ENCODE results near the gene REEP3.

REEP3 gene

DNA sequence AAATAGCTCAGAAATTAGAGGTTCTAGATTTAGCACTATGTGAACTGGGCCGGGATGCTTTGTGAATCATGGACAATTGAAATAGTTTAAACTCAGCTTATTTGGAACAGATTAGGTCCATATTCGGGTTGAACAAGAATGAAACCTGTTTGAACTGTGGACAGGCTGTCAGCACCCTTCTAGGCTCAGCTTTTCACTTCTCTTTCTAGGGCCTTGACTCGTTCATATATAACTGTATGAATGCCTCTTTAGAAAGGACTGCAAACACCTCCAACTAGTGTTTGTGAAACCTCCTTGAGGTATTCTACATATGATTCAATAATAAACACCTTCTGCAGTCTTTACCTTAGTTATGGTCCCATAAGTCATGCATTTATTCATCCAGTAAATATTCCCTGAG, 115.6 kb downstream of the REEP3 start:
- no peak overlapping the region for H3K4me3 ChIP-seq (ENCODE audit: low read depth, low read length)
- H3K27ac ChIP-seq (ENCODE audit: extremely low read depth, low read depth, low read length), result no peak overlapping the region
- ChIA-PET POLR2A (interaction anchor here (0.5 kb wide), 1 partner anchor 127 kb away, joined by 4 read pairs; no protein-coding TSS in a partner anchor), CTCF (interaction anchor here (0.8 to 1.2 kb wide), 2 partner anchors 35 to 83 kb away, joined by 3 to 4 read pairs; no protein-coding TSS in a partner anchor)
- H3K9me3 ChIP-seq (ENCODE audit: control insufficient read depth, insufficient read depth, low read depth, low read length), result no peaks in the 10 kb centered on the region
- H3K4me1 ChIP-seq (ENCODE audit: control insufficient read depth, insufficient read depth, low read length), result no peaks in the 10 kb centered on the region
- H3K36me3 ChIP-seq (ENCODE audit: control insufficient read depth in 2 of 2, insufficient read depth in 1 of 2, low read length in 2 of 2), result no peaks in the 10 kb centered on the region
- TF ChIP-seq, protein P1, sequence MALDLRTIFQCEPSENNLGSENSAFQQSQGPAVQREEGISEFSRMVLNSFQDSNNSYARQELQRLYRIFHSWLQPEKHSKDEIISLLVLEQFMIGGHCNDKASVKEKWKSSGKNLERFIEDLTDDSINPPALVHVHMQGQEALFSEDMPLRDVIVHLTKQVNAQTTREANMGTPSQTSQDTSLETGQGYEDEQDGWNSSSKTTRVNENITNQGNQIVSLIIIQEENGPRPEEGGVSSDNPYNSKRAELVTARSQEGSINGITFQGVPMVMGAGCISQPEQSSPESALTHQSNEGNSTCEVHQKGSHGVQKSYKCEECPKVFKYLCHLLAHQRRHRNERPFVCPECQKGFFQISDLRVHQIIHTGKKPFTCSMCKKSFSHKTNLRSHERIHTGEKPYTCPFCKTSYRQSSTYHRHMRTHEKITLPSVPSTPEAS (tag by site-specific recombination; IDR thresholded peaks at IDR 0.05), result no peak
- TF ChIP-seq, protein P2, sequence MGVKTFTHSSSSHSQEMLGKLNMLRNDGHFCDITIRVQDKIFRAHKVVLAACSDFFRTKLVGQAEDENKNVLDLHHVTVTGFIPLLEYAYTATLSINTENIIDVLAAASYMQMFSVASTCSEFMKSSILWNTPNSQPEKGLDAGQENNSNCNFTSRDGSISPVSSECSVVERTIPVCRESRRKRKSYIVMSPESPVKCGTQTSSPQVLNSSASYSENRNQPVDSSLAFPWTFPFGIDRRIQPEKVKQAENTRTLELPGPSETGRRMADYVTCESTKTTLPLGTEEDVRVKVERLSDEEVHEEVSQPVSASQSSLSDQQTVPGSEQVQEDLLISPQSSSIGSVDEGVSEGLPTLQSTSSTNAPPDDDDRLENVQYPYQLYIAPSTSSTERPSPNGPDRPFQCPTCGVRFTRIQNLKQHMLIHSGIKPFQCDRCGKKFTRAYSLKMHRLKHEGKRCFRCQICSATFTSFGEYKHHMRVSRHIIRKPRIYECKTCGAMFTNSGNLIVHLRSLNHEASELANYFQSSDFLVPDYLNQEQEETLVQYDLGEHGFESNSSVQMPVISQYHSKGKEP (tag by site-specific recombination; IDR thresholded peaks at IDR 0.05), result no peak
- no peak for TF ChIP-seq ZNF391 (tag by site-specific recombination; IDR thresholded peaks at IDR 0.05; ENCODE audit: borderline replicate concordance, low read depth)
- TF ChIP-seq, protein P3, sequence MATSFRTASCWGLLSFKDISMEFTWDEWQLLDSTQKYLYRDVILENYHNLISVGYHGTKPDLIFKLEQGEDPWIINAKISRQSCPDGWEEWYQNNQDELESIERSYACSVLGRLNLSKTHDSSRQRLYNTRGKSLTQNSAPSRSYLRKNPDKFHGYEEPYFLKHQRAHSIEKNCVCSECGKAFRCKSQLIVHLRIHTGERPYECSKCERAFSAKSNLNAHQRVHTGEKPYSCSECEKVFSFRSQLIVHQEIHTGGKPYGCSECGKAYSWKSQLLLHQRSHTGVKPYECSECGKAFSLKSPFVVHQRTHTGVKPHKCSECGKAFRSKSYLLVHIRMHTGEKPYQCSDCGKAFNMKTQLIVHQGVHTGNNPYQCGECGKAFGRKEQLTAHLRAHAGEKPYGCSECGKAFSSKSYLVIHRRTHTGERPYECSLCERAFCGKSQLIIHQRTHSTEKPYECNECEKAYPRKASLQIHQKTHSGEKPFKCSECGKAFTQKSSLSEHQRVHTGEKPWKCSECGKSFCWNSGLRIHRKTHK (tag by site-specific recombination; IDR thresholded peaks at IDR 0.05), result no peak
- TF ChIP-seq, protein P4, sequence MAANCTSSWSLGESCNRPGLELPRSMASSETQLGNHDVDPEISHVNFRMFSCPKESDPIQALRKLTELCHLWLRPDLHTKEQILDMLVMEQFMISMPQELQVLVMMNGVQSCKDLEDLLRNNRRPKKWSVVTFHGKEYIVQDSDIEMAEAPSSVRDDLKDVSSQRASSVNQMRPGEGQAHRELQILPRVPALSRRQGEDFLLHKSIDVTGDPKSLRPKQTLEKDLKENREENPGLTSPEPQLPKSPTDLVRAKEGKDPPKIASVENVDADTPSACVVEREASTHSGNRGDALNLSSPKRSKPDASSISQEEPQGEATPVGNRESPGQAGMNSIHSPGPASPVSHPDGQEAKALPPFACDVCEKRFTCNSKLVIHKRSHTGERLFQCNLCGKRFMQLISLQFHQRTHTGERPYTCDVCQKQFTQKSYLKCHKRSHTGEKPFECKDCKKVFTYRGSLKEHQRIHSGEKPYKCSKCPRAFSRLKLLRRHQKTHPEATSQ (tag by site-specific recombination; IDR thresholded peaks at IDR 0.05), result no peak
- no peak for TF ChIP-seq ZNF548 (tag by site-specific recombination; IDR thresholded peaks at IDR 0.05)
- no peak for TF ChIP-seq WT1 (tag by site-specific recombination; IDR thresholded peaks at IDR 0.05)
- no peak for TF ChIP-seq ZNF561 (tag by site-specific recombination; IDR thresholded peaks at IDR 0.05; ENCODE audit: borderline replicate concordance)

DNA sequence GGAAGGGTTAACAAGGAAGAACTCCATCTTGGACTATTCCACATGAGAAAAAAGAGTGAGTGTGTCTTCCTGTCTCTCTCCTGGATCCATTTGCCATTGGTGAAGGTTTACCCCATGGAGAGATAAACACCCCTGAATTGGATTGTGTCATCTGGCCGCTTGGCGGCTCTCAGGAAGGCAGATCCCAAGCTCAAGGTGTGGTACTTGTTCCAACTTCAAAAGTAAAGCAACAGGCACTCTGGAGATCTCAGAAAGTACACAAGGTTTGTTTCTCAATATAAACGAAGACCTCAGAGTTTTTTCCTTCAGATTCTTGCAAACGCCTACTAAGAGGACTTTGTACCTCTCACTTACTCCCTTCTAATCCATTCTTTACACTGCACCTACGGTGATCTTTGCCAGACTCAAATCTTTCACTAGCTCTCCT, 116.7 kb downstream of the REEP3 start:
- no peak overlapping the region for H3K4me3 ChIP-seq (ENCODE audit: low read depth, low read length)
- TF ChIP-seq MZF1 (tag by site-specific recombination; IDR thresholded peaks at IDR 0.05; ENCODE audit: borderline replicate concordance) (no peak), ZNF544 (tag by site-specific recombination; IDR thresholded peaks at IDR 0.05) (no peak), ZNF184 (tag by site-specific recombination; IDR thresholded peaks at IDR 0.05) (no peak), SCRT2 (tag by site-specific recombination; IDR thresholded peaks at IDR 0.05) (0 out of 2 replicates have a peak, but pooled peaks have one; percentile 26)
- TF ChIP-seq, protein P5, sequence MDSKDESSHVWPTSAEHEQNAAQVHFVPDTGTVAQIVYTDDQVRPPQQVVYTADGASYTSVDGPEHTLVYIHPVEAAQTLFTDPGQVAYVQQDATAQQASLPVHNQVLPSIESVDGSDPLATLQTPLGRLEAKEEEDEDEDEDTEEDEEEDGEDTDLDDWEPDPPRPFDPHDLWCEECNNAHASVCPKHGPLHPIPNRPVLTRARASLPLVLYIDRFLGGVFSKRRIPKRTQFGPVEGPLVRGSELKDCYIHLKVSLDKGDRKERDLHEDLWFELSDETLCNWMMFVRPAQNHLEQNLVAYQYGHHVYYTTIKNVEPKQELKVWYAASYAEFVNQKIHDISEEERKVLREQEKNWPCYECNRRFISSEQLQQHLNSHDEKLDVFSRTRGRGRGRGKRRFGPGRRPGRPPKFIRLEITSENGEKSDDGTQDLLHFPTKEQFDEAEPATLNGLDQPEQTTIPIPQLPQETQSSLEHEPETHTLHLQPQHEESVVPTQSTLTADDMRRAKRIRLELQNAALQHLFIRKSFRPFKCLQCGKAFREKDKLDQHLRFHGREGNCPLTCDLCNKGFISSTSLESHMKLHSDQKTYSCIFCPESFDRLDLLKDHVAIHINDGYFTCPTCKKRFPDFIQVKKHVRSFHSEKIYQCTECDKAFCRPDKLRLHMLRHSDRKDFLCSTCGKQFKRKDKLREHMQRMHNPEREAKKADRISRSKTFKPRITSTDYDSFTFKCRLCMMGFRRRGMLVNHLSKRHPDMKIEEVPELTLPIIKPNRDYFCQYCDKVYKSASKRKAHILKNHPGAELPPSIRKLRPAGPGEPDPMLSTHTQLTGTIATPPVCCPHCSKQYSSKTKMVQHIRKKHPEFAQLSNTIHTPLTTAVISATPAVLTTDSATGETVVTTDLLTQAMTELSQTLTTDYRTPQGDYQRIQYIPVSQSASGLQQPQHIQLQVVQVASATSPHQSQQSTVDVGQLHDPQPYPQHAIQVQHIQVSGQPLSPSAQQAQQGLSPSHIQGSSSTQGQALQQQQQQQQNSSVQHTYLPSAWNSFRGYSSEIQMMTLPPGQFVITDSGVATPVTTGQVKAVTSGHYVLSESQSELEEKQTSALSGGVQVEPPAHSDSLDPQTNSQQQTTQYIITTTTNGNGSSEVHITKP (tag by site-specific recombination; IDR thresholded peaks at IDR 0.05), result peak; percentile 72
- H3K36me3 ChIP-seq (ENCODE audit: control insufficient read depth in 2 of 2, insufficient read depth in 1 of 2, low read length in 2 of 2), result no peaks in the 10 kb centered on the region
- no peaks in the 10 kb centered on the region for H3K9me3 ChIP-seq (ENCODE audit: control insufficient read depth, insufficient read depth, low read depth, low read length)
- ChIA-PET CTCF (interaction anchor here (0.7 kb wide), 1 partner anchor 82 kb away, joined by 3 read pairs; no protein-coding TSS in a partner anchor), POLR2A (no interaction called here)
- H3K4me1 ChIP-seq (ENCODE audit: control insufficient read depth, insufficient read depth, low read length), result no peaks in the 10 kb centered on the region
- no peak overlapping the region for H3K27ac ChIP-seq (ENCODE audit: extremely low read depth, low read depth, low read length)
